ENCODE results near the gene CRYAB. TPM values are rescaled to one million over a fixed set of nuclear protein-coding genes. Genes with fewer than 3 reads are reported as not detected.

CRYAB gene
- total RNA-seq, 1 donor from 2014 or later, result not detected

- TF ChIP-seq, protein P1, sequence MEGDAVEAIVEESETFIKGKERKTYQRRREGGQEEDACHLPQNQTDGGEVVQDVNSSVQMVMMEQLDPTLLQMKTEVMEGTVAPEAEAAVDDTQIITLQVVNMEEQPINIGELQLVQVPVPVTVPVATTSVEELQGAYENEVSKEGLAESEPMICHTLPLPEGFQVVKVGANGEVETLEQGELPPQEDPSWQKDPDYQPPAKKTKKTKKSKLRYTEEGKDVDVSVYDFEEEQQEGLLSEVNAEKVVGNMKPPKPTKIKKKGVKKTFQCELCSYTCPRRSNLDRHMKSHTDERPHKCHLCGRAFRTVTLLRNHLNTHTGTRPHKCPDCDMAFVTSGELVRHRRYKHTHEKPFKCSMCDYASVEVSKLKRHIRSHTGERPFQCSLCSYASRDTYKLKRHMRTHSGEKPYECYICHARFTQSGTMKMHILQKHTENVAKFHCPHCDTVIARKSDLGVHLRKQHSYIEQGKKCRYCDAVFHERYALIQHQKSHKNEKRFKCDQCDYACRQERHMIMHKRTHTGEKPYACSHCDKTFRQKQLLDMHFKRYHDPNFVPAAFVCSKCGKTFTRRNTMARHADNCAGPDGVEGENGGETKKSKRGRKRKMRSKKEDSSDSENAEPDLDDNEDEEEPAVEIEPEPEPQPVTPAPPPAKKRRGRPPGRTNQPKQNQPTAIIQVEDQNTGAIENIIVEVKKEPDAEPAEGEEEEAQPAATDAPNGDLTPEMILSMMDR (IDR thresholded peaks at IDR 0.05), result no peak
- no peaks in the 10 kb centered on the region for H3K36me3 Mint-ChIP-seq (ENCODE audit: low read depth)
- H3K4me1 Mint-ChIP-seq, result no peaks in the 10 kb centered on the region
- H3K27me3 Mint-ChIP-seq, result peaks cover 55% of the 10 kb centered on the region
- no peak overlapping the region for H3K27ac Mint-ChIP-seq
- ChIA-PET POLR2A (interaction anchor here (1.2 kb wide), 1 partner anchor 13 kb away, joined by 3 read pairs; no protein-coding TSS in a partner anchor), CTCF (no interaction called here)
- H3K9me3 Mint-ChIP-seq, result no peaks in the 10 kb centered on the region
- no peak overlapping the region for H3K4me3 Mint-ChIP-seq
- DNase-seq (no peak), ATAC-seq (ENCODE audit: low read depth) (no peak)
- intact Hi-C loops (cut with micrococcal nuclease), result no loop called here
These were observed 2.4 kb upstream of the CRYAB start for GRCh38 chr11:111913997-111914396.

DNA sequence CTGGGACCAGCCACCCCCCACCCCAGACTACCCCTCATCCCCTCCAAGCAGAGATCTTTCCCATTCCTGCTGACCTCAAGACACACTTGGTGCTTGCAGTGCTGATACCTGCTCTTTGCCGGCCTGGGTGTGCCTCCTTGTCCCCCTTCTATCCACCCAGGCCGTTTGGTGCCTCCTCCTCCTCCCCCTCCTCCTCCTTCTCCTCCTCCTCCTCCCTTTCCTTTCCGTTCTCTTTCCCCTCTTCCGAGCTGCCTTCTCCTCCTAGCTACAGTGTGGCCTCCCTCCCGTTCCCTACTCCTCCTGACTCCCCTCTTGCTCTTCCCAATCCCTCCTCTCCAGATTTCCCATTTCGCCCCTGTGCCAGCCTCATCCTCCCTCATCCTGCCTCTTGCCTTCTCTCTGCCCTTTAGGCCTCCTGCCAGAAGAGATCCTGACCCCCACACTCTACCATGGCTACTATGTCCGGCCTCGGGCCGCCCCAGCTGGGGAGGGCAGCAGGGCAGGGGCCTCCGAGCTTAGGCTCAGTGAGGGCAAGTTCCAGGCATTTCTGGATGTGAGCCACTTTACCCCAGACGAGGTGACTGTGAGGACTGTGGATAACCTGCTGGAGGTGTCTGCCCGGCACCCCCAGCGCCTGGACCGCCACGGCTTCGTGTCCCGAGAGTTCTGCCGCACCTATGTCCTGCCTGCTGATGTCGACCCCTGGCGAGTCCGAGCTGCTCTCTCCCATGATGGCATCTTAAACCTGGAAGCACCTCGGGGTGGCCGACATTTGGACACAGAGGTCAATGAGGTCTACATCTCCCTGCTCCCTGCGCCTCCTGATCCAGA is 1.7 kb upstream of the CRYAB start:
- H3K9me3 Mint-ChIP-seq, result no peaks in the 10 kb centered on the region
- intact Hi-C loops (cut with micrococcal nuclease), result no loop called here
- POLR2A ChIA-PET, result interaction anchor here (0.5 kb wide), 1 partner anchor 135 kb away, joined by 9 read pairs; no protein-coding TSS in a partner anchor
- peaks cover 58% of the 10 kb centered on the region for H3K27me3 Mint-ChIP-seq
- H3K4me1 Mint-ChIP-seq, result no peaks in the 10 kb centered on the region
- TF ChIP-seq, protein P1 (IDR thresholded peaks at IDR 0.05), result no peak
- H3K4me3 Mint-ChIP-seq, result no peak overlapping the region
- DNase-seq (no peak), ATAC-seq (ENCODE audit: low read depth) (no peak)
- CTCF ChIA-PET, result no interaction called here
- no peaks in the 10 kb centered on the region for H3K36me3 Mint-ChIP-seq (ENCODE audit: low read depth)
- H3K27ac Mint-ChIP-seq, result no peak overlapping the region

GRCh38 chr11:111912535-111912934 is 965 bp upstream of the CRYAB start, which contains the start of gene HSPB2:
HSPB2 (plus strand) TSS chr11:111912734; CDS start chr11:111912830, 96 bp downstream.
- Mint-ChIP-seq H3K4me1 (no peaks in the 10 kb centered on the region), H3K27ac (no peak within 1 kb of the TSS), H3K4me3 (no peak within 1 kb of the TSS), H3K9me3 (no peaks in the 10 kb centered on the region), H3K27me3 (peaks cover 53% of the 10 kb centered on the region), H3K36me3 (ENCODE audit: low read depth) (no peaks in the 10 kb centered on the region)
- CTCF ChIA-PET, result no interaction called here
- POLR2A ChIA-PET, result interaction anchor here (0.5 kb wide), 1 partner anchor 136 kb away, joined by 9 read pairs; no protein-coding TSS in a partner anchor
- DNase-seq, result no peak
- TF ChIP-seq, protein P1 (IDR thresholded peaks at IDR 0.05), result no peak
- no peak for ATAC-seq (ENCODE audit: low read depth)
- intact Hi-C loops (cut with micrococcal nuclease), result no loop called here

DNA sequence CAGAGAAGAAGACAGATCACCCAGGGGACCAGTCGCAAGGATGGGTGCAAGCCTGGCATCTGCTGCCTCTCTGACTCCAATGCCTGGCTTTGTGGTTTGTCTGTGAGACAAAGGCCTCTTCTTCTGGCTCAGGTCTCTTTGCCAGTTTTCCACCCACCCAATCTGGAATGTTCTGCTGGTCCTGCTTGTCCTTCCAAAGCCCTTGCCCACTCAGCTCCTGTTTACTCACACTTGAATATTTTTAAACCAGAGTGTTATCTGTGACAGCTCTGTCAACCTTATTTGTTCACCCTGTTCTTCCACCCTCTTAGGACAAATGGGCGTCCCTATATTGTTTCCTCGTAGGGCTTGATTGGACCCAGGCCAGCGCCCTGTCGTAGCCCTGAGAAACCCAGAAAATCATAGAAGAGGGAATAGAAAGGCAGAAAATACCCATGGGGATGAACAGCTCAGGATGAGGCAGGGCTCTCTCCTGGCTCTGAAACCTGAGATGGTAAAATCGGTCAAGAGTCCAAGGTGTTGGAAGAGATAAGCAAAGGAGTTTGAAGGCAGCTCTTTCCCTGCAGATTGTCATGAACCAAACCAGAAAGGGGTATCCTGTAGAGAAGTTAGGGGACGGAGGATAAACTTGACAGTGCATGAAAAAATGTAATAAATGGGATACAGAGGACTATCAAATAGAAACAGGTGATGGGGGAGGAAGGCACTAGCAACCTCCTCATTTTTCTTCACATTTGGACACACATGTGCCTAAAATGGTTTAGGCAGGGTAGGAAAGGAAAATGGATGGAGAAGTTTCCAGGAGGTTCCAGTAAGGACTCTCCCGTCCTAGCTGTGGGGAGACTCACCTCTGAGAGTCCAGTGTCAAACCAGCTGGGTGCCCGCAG is 651 bp downstream of the CRYAB start:
- CTCF ChIA-PET, result no interaction called here
- Mint-ChIP-seq H3K27me3 (peaks cover 45% of the 10 kb centered on the region), H3K4me1 (no peaks in the 10 kb centered on the region), H3K36me3 (ENCODE audit: low read depth) (no peaks in the 10 kb centered on the region), H3K9me3 (no peaks in the 10 kb centered on the region), H3K4me3 (no peak overlapping the region), H3K27ac (no peak overlapping the region)
- DNase-seq (no peak), ATAC-seq (ENCODE audit: low read depth) (no peak)
- TF ChIP-seq, protein P1 (IDR thresholded peaks at IDR 0.05), result no peak
- POLR2A ChIA-PET, result no interaction called here
- intact Hi-C loops (cut with micrococcal nuclease), result no loop called here

- no peak overlapping the region for H3K4me3 Mint-ChIP-seq
- ATAC-seq (ENCODE audit: low read depth), result no peak
- H3K27me3 Mint-ChIP-seq, result peaks cover 41% of the 10 kb centered on the region
- DNase-seq, result no peak
- H3K4me1 Mint-ChIP-seq, result no peaks in the 10 kb centered on the region
- intact Hi-C loops (cut with micrococcal nuclease), result no loop called here
- peaks cover 2% of the 10 kb centered on the region for H3K9me3 Mint-ChIP-seq
- TF ChIP-seq, protein P1 (IDR thresholded peaks at IDR 0.05), result no peak
- POLR2A ChIA-PET, result no interaction called here
- CTCF ChIA-PET, result no interaction called here
- H3K36me3 Mint-ChIP-seq (ENCODE audit: low read depth), result no peaks in the 10 kb centered on the region
- H3K27ac Mint-ChIP-seq, result no peak overlapping the region
These were observed 2.2 kb downstream of the CRYAB start for GRCh38 chr11:111909378-111909777.

Measured in activated B cell treated with CpG ODN at 0.5 μM for 24 hours (primary cell).